HG03135 (cell line): ENCODE results near the gene NADK2.

Experiments used
- ATAC-seq: cut with Tn5 transposase; IDR thresholded peaks from one replicate; pipeline ENCODE4 v1.9.1; 2021; ENCODE audit warnings: mild to moderate bottlenecking, moderate library complexity; ENCODE audit not compliant: unreplicated experiment

Gene NADK2

GRCh38 chr5:36164461-36164860 lies 77.3 kb downstream of the NADK2 start:
- no peak for ATAC-seq

DNA sequence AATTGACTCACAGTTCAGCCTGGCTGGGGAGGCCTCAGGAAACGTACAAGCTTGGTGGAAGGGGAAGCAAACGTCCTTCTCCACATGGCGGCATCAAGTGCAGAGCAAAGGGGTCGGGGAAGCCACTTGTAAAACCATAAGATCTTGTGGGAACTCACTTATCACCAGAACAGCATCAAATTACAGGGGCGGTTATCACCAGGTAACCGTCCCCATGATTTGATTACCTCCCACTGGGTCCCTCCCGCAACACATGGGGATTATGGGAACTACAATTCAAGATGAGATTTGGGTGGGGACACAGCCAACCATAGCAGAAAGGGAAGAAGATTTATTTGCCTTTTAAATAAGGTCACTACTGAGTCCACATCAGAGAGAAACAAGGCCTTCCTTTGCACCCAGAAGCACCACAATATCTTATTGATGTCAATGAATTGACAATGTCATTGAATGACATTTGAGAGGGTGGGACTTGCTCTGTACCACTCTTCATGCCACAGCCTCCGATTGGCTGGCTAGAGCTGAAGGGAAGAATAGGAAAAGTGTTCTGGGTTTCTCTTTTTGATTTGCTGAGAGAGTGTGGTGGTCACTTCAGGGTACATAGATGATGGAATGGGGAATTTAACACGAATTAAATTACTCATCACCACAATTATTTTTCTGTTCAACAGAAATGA lies 78.8 kb downstream of the NADK2 start:
- ATAC-seq, result no peak

DNA sequence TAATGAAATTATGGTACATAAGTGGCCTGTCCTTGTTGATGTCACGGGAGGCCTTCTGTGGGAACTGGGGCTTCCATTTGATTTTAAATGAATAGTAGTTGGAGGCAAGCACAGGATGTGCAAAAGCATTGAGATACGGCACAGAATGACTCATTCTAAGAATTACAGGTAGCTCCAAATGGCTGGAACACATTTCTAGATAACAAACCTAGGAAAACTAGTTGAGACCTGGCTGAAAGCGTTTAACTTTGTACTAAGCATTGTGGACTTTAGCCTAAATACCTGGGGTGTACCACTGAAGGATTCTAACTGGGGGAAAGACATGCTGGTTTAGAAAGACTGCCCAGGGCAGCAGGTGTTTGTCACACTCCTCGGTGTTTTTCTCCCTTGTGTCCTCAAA lies 80.4 kb downstream of the NADK2 start:
- no peak for ATAC-seq

DNA sequence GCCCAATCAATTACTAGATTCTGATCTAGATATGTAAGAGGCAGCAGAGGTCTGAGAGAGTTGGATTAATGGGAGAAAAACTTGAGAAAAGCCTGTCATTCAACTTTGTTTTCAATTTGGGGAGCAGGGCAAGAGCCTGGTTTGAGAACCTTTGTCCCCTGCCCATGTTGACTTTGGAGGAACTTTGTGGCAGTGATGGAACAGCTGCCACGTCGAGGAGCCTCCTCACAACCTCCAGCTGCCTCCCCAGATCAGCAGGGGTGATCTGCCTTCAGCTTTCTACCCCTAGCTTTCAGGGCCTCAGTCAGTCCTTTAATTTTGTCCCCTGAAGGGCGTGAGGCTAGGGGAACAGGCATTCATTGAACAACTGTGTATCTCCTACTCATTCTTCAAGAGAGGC lies 81.1 kb downstream of the NADK2 start:
- no peak for ATAC-seq

GRCh38 chr5:36158144-36158543 lies 83.6 kb downstream of the NADK2 start:
- ATAC-seq, result no peak

GRCh38 chr5:36156619-36157018 lies 85.1 kb downstream of the NADK2 start:
- ATAC-seq, result no peak

DNA sequence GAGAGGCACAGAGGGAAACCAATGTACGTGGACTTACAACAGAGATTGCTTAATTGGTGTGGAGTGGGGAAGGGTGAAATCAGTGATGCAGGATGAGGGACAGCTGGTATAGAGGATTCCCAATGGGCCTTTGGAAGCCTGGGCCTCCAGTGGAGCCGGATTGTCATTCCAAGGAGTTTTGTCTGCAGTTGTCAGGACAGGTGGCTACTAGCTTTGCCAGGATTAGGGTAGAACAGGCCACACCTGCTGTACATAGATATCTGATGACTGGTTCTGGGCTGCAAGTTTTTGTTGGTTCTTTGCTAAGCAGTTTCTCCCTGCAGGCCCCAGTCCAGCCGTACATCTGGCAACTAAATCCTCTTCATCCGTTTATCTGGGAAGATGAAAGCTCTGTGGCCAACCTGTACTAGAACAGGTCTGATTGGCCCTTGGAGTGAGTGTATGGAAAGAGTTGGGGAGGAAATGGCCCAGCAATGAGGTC lies 85.6 kb downstream of the NADK2 start:
- no peak for ATAC-seq

DNA sequence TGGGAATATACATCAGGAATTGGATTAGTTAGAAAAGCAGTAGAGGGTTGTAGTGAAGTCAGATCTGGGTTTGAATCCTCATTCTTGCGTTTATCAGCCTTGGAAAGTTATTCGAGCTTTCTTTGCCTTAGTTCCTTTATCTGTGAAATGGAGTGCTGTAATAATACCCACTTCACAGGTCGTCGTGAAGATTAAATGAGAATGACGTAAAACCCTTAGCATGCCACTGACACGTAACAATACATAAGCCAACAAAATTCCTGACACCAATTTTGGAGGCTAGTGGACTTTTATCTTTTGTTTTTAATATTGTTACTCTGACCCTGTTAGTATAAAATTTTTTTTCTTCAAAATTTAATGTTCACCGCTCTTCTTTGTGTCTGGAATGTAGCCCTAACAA lies 86.4 kb downstream of the NADK2 start:
- no peak for ATAC-seq

DNA sequence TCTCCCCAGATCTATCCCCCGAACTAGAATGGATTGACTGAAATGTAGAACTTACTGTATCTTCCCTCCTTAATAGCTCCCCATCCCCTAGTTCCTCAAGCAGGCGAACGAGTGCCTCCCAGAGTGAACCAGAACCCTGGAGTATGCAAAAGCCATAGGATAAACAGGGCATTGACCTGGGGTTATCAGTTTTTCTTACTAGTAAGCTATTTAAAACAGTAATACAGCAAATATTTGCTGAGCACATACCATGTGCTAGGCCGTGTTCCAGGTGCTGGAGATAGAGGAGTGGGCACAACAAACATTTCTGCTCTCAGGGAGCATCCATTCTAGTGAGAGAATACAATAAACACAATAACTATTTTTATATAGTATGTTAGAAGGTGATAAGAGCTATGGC lies 88.0 kb downstream of the NADK2 start:
- ATAC-seq, result no peak

GRCh38 chr5:36153298-36153677 lies 88.4 kb downstream of the NADK2 start:
- no peak for ATAC-seq

DNA sequence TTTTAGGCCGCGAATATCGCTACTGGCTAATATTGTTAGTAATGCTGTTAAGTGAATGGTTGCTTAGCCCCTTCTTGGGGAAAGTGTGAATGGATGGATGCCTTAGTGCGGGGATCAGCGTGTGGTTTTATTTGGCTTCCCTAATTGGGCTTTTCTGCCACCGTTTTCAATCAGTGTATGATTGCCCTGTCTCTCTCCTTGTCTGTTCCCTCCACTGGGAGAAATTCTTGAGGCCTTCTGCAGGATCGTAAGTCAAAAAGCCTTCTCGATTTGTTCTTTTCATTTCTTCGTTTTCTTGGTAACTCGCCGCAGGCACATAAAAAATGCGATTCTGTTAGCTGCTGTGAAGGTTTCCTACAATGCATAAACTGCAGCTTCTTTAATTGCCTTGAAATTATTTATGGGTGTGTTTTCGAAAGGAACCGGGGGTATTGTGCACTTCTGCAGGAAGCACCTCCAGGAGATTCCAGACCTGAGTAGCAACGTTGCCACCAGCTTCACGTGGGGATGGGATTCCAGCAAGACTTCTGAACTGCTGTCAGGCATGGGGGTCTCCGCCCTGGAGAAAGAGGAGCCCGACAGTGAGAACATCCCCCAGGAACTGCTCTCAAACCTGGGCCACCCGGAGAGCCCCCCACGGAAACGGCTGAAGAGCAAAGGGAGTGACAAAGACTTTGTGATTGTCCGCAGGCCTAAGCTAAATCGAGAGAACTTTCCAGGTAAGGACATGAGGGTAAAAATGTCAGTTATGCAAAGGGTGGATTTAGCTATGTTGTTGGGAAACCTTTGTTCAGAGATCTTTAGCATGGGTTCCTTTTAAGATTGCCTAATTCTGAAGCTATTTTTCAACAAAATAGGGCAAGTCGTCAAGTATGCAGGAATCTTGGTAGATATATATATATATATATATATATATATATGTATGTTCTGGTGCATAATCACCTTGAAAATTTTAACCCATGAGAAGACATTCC lies 89.1 kb downstream of the NADK2 start:
- peak; percentile 3 for ATAC-seq

- peak; percentile 98 for ATAC-seq
These were observed 90.0 kb downstream of the NADK2 start, which contains the start of the genes LMBRD2 and SKP2 for GRCh38 chr5:36151434-36152323. LMBRD2 (minus strand) TSS chr5:36151887; CDS start chr5:36143349, 8,538 bp downstream. SKP2 (plus strand) TSS chr5:36152111; CDS start chr5:36152263, 152 bp downstream.

GRCh38 chr5:36150676-36151433 lies 90.9 kb downstream of the NADK2 start:
- peak; percentile 26 for ATAC-seq

DNA sequence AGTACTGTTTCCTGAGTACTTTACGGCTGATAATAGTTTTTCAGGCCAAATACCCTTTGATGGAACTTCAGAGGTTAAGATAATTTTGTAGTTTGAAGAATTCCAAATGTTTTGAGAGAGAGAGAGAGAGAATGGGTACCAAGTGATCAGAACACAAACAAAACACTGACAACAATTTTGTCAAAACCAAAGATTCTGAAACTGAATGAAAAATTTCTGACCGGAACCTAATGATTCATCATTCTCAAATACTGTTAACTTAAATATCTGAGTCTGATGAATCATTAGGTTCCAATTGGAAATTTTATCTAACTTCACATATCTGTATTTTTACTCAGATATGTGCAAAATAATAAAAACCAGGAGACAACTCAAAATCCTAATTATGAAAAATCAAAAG lies 94.0 kb downstream of the NADK2 start:
- ATAC-seq, result no peak

DNA sequence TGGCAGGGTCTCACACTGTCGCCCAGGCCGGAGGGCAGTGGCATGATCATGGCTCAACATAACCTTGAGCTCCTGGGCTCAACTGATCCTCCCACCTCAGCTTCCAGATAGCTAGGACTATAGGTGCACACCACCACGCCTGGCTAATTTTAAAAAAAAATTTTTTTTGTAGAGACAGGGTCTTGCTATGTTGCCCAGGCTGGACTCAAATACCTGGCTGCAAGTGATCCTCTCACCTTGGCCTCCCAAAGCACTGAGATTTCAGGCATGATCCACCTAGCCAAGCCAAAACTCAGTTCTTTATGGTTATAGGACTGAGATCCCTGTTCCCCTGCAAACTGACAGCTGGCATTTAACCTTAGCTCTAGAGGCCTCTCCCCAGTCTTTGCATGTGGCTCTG lies 95.3 kb downstream of the NADK2 start:
- ATAC-seq, result no peak

- no peak for ATAC-seq
These were observed 96.4 kb downstream of the NADK2 start for GRCh38 chr5:36145311-36145710.
